HG03108 (cell line): Measurements from ENCODE around the gene PON2.

Experiments used
- ATAC-seq: cut with Tn5 transposase; IDR thresholded peaks from one replicate; pipeline ENCODE4 v1.9.1; 2021; ENCODE audit warnings: moderate library complexity; ENCODE audit not compliant: unreplicated experiment

PON2 gene

GRCh38 chr7:95446618-95447017 lies 11.8 kb upstream of the PON2 start:
- no peak for ATAC-seq

DNA sequence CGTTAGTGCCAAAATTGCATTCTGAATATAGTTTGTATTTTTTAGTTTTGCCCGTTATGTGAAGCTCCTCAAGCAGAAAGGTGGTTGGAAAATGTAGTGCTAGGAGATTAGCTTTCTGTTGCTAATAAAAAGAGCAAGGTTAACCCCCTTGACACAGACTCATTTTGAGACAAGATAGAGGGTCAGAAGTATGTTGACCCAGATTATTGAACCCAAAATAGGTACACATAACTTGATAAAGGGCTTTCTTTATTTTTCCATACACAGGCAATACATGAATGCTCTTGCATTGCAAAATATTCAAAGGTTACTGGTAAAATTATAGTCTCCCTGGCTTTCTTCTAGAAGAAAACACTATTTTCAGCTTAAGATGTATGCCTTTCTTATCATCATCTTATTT lies 10.0 kb upstream of the PON2 start:
- ATAC-seq, result no peak

- no peak for ATAC-seq
Observed at GRCh38 chr7:95441042-95441823, 6.4 kb upstream of the PON2 start.

DNA sequence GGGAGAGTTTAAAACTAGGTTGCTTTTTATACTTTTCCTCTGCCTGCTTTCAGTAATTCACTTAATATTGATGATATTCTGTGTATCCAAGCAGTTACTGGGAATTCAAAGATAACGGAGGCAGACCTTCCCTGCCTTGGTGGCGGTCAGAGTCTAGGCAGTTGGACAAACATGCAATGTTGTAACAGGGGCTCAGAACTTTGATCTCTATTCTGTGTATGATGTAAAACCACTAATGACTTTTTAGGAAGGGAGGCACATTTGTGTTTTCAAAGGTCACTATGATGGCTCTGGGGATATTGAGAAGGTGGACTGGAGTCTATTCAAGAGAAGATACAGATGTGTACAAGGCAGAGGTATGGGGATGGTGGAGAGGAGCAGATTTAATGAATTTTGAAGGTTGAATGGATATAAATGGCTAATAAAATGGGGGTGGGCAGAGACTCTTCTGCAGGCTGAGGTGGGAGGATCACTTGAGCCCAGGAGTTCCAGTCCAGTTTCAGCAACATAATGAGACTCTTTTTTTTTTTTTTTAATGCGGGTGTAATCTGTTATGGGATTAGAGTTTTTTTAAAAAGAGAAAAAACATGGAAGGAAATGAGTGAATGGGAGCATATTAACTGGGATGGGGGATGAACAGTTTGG lies 5.7 kb upstream of the PON2 start:
- ATAC-seq, result no peak

DNA sequence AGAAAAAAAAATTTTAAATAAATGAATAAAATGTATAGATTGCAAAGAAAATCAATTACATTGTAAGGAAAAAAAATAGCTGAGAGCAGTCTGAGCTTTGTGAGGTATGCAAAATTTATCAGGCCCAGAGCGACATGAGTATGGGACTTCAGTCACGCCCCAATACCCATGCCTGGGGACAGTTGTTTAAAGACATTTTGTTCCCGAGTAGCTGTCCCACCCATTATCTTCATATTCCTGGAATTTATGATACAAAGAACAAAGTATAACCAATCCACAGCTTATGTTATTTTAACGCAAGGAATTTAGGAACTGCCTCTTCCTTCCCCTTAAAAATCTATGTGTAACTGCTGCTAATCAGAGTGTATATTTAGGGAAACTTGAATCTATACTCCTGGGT lies 1.6 kb upstream of the PON2 start:
- no peak for ATAC-seq

DNA sequence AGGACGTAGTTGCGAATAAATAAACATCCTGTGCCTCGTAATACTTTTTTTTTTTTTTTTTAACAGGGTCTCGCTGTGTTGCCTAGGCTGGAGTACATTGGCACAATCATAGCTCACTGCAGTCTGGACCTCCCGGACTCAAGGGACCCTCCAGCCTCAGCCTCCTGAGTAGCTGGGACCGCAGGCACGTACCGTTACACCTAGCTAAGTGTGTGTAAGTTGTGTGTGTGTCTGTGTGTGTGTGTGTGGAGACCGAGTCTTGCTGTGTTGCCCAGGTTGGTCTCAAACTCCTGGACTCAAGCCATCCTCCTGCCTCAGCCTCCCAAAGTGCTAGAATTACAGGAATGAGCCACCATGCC lies 573 bp upstream of the PON2 start:
- ATAC-seq, result no peak

GRCh38 chr7:95433952-95434556 lies 774 bp downstream of the PON2 start:
- ATAC-seq, result peak; percentile 1

- ATAC-seq, result no peak
Observed at GRCh38 chr7:95433129-95433528, 1.7 kb downstream of the PON2 start.

- ATAC-seq, result no peak
Observed at GRCh38 chr7:95432606-95433005, 2.2 kb downstream of the PON2 start.

- ATAC-seq, result no peak
Observed at GRCh38 chr7:95430864-95431263, 4.0 kb downstream of the PON2 start.

DNA sequence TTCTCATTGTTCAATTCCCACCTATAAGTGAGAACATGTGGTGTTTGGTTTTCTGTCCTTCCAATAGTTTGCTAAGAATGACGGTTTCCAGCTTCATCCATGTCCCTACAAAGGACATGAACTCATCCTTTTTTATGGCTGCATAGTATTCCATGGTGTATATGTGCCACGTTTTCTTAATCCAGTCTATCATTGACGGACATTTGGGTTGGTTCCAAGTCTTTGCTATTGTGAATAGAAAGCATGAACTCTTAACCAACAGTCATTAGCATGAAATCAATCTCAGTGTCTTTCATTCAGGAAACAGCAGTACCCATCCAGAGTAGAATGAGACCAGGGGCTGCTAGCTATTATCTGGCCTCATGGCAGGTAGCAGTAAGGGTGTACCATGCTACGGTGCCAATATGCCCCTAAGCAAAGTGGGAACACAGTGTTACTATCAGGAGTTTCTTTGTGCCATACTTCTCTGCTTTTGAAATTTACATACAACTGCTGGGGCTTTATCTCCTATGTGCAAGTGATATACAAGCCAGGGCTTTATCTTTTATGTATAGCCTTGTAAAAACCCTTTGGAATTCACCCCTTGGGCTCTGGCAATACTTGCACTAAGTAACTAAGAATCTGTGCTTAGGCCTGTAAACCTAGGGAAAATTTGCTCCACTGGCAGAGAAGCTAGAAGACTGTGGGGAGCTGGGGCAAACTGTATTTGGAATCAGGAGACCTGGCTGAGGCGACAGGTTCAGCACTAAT lies 5.4 kb downstream of the PON2 start:
- no peak for ATAC-seq

- no peak for ATAC-seq
Observed at GRCh38 chr7:95427914-95428516, 6.8 kb downstream of the PON2 start.

DNA sequence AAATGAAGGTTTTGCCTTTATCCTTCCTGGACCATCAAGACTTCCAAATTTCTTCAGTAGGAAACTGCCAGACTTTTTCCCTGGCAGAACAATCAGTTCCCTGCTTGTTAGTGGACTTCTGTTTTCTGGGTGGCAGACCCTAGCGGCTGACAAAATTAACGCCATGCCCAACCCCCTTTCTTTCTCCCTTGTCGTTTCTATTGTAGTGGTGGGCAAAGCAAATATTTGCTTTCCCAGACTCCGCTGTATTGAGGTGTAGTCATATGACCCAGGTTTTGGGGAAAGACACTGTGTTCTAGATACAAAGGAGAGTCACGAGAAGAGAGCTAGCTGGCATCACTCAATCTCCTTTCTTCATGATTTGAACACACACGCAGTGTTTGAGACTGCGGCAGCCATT lies 7.7 kb downstream of the PON2 start:
- no peak for ATAC-seq

DNA sequence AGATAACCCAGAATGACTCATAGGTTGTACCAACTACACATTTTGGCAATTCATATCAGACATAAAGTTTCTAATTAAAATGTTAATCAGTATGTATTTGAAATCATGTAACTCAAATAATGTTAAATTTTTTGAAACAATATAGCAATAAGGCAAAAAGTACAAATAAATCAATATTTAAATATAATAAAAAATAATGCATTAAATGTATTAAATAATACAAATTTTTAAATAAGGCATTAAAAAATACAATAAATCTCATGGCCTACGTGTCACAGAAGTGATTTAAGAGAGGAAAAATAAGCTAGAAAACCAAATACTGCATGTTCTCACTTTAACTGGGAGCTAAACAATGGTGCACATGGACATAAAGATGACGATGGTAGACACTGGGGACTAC lies 9.1 kb downstream of the PON2 start:
- ATAC-seq, result no peak

DNA sequence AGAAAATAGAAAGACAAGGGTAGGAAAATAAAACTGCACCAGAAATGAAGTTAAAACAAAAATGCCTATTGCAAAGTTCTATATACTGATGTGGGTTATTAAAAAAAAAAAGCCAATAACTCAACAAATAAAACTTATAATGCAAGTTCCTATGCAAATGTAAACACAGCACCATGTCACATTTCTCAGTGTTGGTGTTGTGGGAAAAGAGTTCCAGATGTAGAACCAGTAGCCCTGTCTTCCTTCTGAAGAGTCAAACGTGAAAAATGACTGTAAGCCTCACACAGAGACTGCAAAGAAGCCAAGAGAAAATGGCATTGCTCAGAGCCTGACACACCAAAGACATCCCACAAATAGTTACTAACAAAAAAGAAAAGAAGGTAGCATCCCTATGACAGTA lies 10.1 kb downstream of the PON2 start:
- ATAC-seq, result no peak

- no peak for ATAC-seq
Observed at GRCh38 chr7:95421847-95422444, 12.9 kb downstream of the PON2 start.

DNA sequence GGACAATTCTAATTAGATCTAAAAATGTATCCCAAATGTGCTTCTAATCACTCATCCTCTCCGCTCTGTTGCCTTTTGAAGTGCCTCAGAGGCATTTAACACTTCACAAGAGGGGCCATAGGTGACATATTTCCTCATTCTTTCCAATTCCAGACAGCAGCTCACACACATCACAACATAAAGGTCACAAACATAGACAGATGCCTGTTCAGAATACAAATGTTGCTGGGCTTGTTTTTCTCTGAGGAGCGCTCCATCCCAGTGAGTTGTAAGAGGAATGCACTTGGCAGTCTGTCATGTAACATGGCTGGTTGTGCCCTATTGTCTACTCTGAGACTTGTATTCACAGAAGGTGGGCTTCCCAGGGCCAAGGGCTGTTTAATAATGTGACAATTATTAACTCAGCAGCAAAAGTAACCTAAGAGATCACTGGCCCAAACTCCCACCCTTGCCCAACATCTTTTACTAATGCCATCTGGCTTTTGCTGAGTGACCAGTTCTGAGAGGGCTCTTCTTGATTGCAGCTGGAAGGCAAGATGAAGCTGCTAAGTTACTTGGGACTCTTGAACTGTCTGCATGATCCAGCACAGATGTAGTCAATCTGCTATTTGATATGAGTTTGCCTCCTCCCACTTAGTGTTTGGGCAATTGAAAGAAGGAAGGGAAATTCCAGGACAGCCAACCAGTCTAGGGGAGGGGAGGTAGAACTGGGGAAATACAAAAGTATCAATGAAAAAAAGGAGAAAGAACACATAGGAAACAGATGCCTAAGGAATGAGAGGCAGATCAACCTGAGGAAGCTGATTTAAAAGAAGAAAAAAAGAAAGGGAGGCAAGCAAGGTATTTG lies 13.6 kb downstream of the PON2 start:
- ATAC-seq, result no peak

GRCh38 chr7:95412075-95412474 lies 22.8 kb downstream of the PON2 start:
- ATAC-seq, result no peak

DNA sequence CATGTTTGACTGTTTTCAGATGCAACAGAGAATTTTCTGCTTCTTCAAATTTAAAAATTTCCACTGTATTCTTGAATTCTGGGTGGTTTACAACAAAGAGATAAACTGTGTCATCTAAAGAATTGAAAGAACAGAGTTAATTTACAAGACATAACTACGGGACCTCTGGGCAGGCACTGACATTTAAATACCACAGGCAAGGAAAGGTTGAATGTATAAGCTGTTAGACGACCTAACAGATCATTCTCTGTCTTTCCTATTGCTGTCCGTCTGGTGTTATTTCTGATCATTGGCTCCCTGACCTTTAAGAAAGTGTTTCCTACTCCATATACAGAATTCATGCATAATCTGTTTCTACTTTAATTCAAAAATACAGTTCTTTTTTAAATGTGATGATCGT lies 23.2 kb downstream of the PON2 start:
- ATAC-seq, result no peak

DNA sequence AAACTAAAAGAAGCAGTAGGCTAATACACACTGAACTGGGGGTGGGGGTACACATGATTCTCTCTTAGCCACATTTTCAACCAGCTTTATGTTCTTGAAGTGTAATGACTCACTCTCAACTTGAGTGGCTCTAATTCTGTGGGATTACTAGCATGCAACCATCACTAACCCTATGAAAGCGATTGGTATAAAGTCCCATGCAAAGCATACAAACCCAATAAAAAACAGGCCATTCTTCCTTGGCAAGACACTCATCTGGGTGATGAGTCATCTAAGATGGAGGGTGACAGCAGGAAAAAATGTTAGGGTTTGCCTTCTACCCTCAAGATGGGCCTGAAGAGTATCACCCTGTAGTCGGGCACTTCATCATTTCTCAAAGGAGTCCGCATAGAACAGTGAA lies 23.8 kb downstream of the PON2 start:
- no peak for ATAC-seq
